ENCODE results near the gene NCAN. TPM values are rescaled to one million over a fixed set of nuclear protein-coding genes. Genes with fewer than 3 reads are reported as not detected.

The NCAN gene
- total RNA-seq, 1 experiment from 2014 or later, result not detected

DNA sequence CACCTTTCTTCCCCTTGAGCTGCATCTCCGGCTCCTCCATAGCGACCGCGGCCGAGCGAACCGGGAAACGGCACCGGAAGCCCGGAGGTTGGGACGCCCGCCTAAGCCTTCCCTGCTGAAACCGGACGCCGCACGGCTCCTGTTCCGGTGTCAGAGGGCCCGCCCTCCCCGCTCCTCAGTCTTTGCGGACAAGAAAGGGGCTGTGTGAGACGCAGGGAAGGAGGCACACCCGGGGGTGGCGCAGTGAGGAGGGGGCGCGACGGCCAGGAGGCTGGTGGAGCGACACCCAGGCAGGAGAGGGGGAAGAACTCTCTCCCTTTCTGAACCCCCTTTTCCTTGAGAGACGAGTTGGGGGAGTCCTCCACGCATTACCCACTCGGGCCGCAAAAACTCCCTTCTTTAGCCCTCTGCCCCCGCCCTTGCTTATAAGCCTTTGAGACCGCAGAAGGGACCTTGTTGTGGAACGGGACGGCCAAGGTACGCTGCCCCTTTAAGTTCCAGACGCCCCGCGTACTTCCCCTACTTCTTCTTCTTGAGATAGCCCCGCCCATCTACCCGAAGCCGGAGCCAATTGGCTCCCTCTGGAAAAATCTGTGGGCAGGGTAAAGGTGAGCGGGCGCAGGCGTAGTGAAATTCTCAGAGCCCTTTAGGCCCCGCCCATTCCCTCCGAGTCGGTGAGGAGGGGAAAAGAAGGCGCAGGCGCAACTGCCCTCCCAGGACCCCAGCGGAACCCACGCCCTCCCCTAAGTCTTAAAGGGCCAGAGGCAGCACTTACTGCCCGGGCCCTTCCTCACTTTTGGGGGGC lies 19.5 kb upstream of the NCAN start, which contains the start of the genes BORCS8 and RFXANK:
Gene BORCS8 (minus strand): TSS at position 75 of the 805 bp plus-strand sequence. CDS start 35 bp downstream, at position 40.
Gene RFXANK (plus strand): TSS at position 181 of the 805 bp plus-strand sequence. CDS start 1,689 bp downstream, outside the sequence.
- peak within 1 kb of the TSS; percentile 84 for H3K4me3 ChIP-seq (ENCODE audit: low read depth, low read length)
- no peaks in the 10 kb centered on the region for H3K4me1 Mint-ChIP-seq (ENCODE audit: low read depth, unreplicated experiment)
- no peaks in the 10 kb centered on the region for H3K9me3 ChIP-seq
- BruUV-seq (replicated peaks), result no TSS peak
- no peaks in the 10 kb centered on the region for H3K4me1 ChIP-seq
- peak; percentile 98 for DNase-seq
- intact Hi-C loops (cut with micrococcal nuclease; ENCODE audit: unreplicated experiment), result loop anchor here (1.0 to 2.0 kb wide), 3 partner anchors 11 to 272 kb away; partner anchors contain the start of genes MAU2, NR2C2AP and SUGP1
- CTCF ChIA-PET, result interaction anchor here (0.9 kb wide), 1 partner anchor 8 kb away, joined by 4 read pairs; no protein-coding TSS in a partner anchor
- no peaks in the 10 kb centered on the region for H3K36me3 ChIP-seq (ENCODE audit: control insufficient read depth, insufficient read depth, low read length)
- no peaks in the 10 kb centered on the region for H3K27me3 ChIP-seq (replicated peaks; ENCODE audit: control insufficient read depth, insufficient read depth, low read length)
- H3K4me3 Mint-ChIP-seq (ENCODE audit: unreplicated experiment), result peak within 1 kb of the TSS; percentile 97
- POLR2A ChIA-PET, result interaction anchor here (2.1 kb wide), 1 partner anchor 11 kb away, joined by 18 read pairs; the partner anchor contains the start of gene NR2C2AP
- no peaks in the 10 kb centered on the region for H3K27me3 Mint-ChIP-seq (ENCODE audit: insufficient read depth, unreplicated experiment)
- TF ChIP-seq, protein P1, sequence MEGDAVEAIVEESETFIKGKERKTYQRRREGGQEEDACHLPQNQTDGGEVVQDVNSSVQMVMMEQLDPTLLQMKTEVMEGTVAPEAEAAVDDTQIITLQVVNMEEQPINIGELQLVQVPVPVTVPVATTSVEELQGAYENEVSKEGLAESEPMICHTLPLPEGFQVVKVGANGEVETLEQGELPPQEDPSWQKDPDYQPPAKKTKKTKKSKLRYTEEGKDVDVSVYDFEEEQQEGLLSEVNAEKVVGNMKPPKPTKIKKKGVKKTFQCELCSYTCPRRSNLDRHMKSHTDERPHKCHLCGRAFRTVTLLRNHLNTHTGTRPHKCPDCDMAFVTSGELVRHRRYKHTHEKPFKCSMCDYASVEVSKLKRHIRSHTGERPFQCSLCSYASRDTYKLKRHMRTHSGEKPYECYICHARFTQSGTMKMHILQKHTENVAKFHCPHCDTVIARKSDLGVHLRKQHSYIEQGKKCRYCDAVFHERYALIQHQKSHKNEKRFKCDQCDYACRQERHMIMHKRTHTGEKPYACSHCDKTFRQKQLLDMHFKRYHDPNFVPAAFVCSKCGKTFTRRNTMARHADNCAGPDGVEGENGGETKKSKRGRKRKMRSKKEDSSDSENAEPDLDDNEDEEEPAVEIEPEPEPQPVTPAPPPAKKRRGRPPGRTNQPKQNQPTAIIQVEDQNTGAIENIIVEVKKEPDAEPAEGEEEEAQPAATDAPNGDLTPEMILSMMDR (IDR thresholded peaks at IDR 0.05; ENCODE audit: insufficient read depth in 1 of 2, low read depth in 1 of 2, low read length in 1 of 2, severe bottlenecking in 1 of 2, unreplicated experiment in 1 of 2), result no peak
- H3K27ac Mint-ChIP-seq (ENCODE audit: unreplicated experiment), result peak within 1 kb of the TSS; percentile 92
- H3K36me3 Mint-ChIP-seq (ENCODE audit: insufficient read depth, unreplicated experiment), result peaks cover 33% of the 10 kb centered on the region
- no peaks in the 10 kb centered on the region for H3K9me3 Mint-ChIP-seq (ENCODE audit: unreplicated experiment)

DNA sequence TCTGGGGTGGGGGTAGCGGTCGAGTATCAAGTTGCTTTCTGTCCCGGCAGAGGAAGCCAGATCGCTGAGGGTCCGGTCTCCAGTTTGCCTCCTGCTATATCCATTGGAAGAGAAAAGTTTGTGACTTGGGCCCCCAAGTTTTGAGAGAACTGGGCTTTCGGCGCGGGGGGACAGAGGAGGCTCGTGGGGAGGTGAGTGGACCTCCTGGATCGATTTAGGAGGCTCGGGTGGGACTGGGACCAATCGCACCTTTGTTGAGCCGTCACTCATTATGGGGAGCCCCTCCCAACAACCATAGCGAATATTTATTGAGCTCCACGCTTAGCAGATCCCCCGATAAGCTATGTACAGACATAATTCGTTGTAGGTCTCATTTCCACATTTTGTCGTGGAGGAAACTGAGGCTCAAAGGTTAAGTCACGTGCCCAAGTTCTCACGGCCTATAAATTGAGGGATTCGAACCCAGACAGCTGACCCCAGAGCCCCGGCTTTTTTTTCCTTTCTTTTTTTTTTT lies 18.8 kb upstream of the NCAN start:
- Histone ChIP-seq H3K9me3 (no peaks in the 10 kb centered on the region), H3K27me3 (replicated peaks; ENCODE audit: control insufficient read depth, insufficient read depth, low read length) (no peaks in the 10 kb centered on the region), H3K4me3 (ENCODE audit: low read depth, low read length) (peak overlapping the region; percentile 71), H3K36me3 (ENCODE audit: control insufficient read depth, insufficient read depth, low read length) (no peaks in the 10 kb centered on the region), H3K4me1 (no peaks in the 10 kb centered on the region)
- intact Hi-C loops (cut with micrococcal nuclease; ENCODE audit: unreplicated experiment), result loop anchor here (1.0 to 2.0 kb wide), 3 partner anchors 10 to 271 kb away; partner anchors contain the start of genes MAU2, NR2C2AP and SUGP1
- H3K9me3 Mint-ChIP-seq (ENCODE audit: unreplicated experiment), result no peaks in the 10 kb centered on the region
- BruUV-seq (replicated peaks), result TSS peak; percentile 74
- peaks cover 33% of the 10 kb centered on the region for H3K36me3 Mint-ChIP-seq (ENCODE audit: insufficient read depth, unreplicated experiment)
- H3K4me3 Mint-ChIP-seq (ENCODE audit: unreplicated experiment), result peak overlapping the region; percentile 97
- POLR2A ChIA-PET, result interaction anchor here (2.1 kb wide), 1 partner anchor 10 kb away, joined by 18 read pairs; the partner anchor contains the start of gene NR2C2AP
- TF ChIP-seq, protein P1 (IDR thresholded peaks at IDR 0.05; ENCODE audit: insufficient read depth in 1 of 2, low read depth in 1 of 2, low read length in 1 of 2, severe bottlenecking in 1 of 2, unreplicated experiment in 1 of 2), result no peak
- H3K4me1 Mint-ChIP-seq (ENCODE audit: low read depth, unreplicated experiment), result no peaks in the 10 kb centered on the region
- H3K27me3 Mint-ChIP-seq (ENCODE audit: insufficient read depth, unreplicated experiment), result no peaks in the 10 kb centered on the region
- CTCF ChIA-PET, result interaction anchor here (0.6 to 0.9 kb wide), 2 partner anchors 9 to 149 kb away, joined by 3 to 4 read pairs; no protein-coding TSS in a partner anchor
- DNase-seq, result no peak
- peak overlapping the region; percentile 92 for H3K27ac Mint-ChIP-seq (ENCODE audit: unreplicated experiment)

DNA sequence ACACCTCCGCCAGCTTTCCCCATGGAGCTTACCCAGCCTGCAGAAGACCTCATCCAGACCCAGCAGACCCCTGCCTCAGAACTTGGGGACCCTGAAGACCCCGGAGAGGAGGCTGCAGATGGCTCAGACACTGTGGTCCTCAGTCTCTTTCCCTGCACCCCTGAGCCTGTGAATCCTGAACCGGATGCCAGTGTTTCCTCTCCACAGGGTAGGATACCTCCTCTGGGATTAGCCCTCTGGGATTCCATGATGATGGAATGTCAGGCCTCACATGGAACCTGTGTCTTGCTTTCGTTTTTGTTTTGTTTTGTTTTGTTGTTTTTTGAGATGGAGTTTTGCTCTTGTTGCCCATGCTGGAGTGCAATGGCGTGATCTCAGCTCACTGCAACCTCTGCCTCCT lies 17.8 kb upstream of the NCAN start:
- TF ChIP-seq, protein P1 (IDR thresholded peaks at IDR 0.05; ENCODE audit: insufficient read depth in 1 of 2, low read depth in 1 of 2, low read length in 1 of 2, severe bottlenecking in 1 of 2, unreplicated experiment in 1 of 2), result no peak
- intact Hi-C loops (cut with micrococcal nuclease; ENCODE audit: unreplicated experiment), result loop anchor here (2.0 kb wide), 1 partner anchor 127 kb away; the partner anchor contains the start of genes MAU2 and SUGP1
- Mint-ChIP-seq H3K9me3 (ENCODE audit: unreplicated experiment) (no peaks in the 10 kb centered on the region), H3K27ac (ENCODE audit: unreplicated experiment) (no peak overlapping the region), H3K4me1 (ENCODE audit: low read depth, unreplicated experiment) (no peaks in the 10 kb centered on the region), H3K4me3 (ENCODE audit: unreplicated experiment) (peak overlapping the region; percentile 97), H3K36me3 (ENCODE audit: insufficient read depth, unreplicated experiment) (peaks cover 34% of the 10 kb centered on the region), H3K27me3 (ENCODE audit: insufficient read depth, unreplicated experiment) (no peaks in the 10 kb centered on the region)
- H3K4me1 ChIP-seq, result no peaks in the 10 kb centered on the region
- no peak overlapping the region for H3K4me3 ChIP-seq (ENCODE audit: low read depth, low read length)
- no TSS peak for BruUV-seq (replicated peaks)
- H3K9me3 ChIP-seq, result no peaks in the 10 kb centered on the region
- DNase-seq, result no peak
- CTCF ChIA-PET, result no interaction called here
- no peaks in the 10 kb centered on the region for H3K27me3 ChIP-seq (replicated peaks; ENCODE audit: control insufficient read depth, insufficient read depth, low read length)
- no peaks in the 10 kb centered on the region for H3K36me3 ChIP-seq (ENCODE audit: control insufficient read depth, insufficient read depth, low read length)
- POLR2A ChIA-PET, result no interaction called here
